HUES6 (cell line): Measurements from ENCODE around the gene MBNL1.
"Not testable (repeated sequence)": the region's sequence is repeated elsewhere in the genome, so short reads cannot be mapped to it uniquely, and the experiment has no call there.

Experiments
- H3K27ac ChIP-seq: 2 replicates; pipeline ENCODE4 v1.7.0; 2013; ENCODE audit warnings: low read depth, mild to moderate bottlenecking, low read length, inconsistent platforms
- H3K27me3 ChIP-seq: 2 replicates; pipeline ENCODE4 v1.6.1; 2013; ENCODE audit warnings: low read length; ENCODE audit not compliant: control insufficient read depth, insufficient read depth
- H3K36me3 ChIP-seq: 2 replicates; pipeline ENCODE4 v1.6.1; 2013; ENCODE audit warnings: low read length; ENCODE audit not compliant: control insufficient read depth, insufficient read depth
- H3K4me1 ChIP-seq: 2 replicates; pipeline ENCODE4 v1.6.1; 2013; ENCODE audit warnings: low read length; ENCODE audit not compliant: control insufficient read depth, insufficient read depth
- H3K4me3 ChIP-seq: 2 replicates; pipeline ENCODE4 v1.5.1; 2013; ENCODE audit warnings: low read depth, low read length
- H3K9ac ChIP-seq: one replicate; pipeline ENCODE4 v1.6.1; 2013; ENCODE audit warnings: mild to moderate bottlenecking, low read length
- H3K9me3 ChIP-seq: 2 replicates; pipeline ENCODE4 v1.6.1; 2013; ENCODE audit warnings: low read depth, low read length; ENCODE audit not compliant: control insufficient read depth, insufficient read depth

Gene MBNL1

DNA sequence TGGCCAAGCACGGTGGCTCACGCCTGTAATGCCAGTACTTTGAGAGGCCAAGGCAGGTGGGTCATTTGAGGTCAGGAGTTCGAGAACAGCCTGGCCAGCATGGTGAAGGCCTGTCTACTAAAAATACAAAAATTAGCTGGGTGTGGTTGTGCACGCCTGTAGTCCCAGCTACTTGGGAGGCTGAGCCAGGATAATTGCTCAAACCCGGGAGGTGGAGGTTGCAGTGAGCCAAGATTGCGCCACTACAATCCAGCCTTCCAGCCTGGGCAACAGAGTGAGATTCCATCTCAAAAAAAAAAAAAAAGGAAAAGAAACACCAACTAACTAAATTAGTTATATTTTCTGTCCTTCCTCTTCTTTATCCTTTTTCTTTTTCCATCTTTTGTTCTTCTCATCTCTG, 68.6 kb downstream of the MBNL1 start:
- not testable (repeated sequence) for H3K9me3 ChIP-seq, H3K4me3 ChIP-seq, H3K27ac ChIP-seq, H3K27me3 ChIP-seq, H3K36me3 ChIP-seq, H3K4me1 ChIP-seq, H3K9ac ChIP-seq

DNA sequence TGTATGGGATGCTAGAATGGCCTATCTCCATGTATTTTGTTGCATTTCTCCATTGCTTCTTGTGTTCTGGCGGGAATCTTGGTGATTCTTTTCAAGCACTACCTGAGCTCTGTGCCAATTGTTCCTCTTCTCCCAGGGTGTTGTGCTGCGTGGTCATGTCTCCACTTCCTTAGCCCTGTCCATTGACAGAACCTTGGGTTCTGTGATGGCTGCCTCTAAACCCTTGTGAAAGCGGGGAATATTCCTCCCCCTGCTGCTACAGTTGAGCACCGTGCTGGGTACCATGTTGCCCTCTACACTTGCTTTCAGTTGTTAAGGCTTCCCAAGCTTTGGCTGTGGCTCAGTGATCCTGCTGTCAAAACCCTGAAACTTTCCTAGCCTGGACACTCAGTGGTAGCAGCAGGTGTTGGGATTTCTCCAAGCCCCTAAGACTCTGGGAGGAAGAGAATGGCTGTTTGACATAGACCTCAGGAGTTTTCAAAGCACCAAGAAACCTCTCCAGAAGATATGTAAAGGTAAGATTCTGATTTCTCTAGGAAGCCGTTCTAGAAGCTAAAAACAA, 69.5 kb downstream of the MBNL1 start:
- Histone ChIP-seq H3K9me3 (no peaks in the 10 kb centered on the region), H3K4me1 (no peaks in the 10 kb centered on the region), H3K4me3 (no peak overlapping the region), H3K27me3 (no peaks in the 10 kb centered on the region), H3K27ac (no peak overlapping the region), H3K36me3 (no peaks in the 10 kb centered on the region), H3K9ac (no peak overlapping the region)

DNA sequence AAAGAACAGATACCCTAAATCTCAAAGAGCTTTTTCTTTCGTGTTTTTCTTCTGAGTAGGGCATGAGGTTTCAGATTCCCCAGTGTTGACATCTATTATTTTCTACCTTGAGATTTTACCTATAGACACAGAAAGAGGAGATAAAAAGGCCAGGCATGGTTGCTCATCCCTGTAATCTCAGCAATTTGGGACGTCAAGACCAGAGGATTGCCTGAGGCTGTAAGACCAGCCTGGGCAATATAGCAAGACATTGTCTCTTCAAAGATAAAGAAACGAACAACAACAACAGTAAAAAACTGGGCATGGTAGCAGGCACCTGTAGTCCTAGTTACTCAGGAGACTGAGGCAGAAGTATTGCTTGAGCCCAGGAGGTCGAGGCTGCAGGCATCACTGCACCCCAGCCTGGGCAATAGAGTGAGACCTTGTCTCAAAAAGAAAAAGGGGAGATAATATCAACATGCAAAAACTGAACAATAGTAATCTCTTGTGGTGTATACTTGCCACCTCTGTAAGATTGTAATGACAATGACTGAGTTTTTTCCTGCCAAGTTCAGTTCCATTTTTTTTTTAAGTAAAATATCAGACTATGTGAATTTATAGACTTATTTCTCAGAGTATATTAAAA, 71.3 kb downstream of the MBNL1 start:
- H3K36me3 ChIP-seq: no peaks in the 10 kb centered on the region
- no peak overlapping the region for H3K4me3 ChIP-seq
- H3K9ac ChIP-seq: no peak overlapping the region

DNA sequence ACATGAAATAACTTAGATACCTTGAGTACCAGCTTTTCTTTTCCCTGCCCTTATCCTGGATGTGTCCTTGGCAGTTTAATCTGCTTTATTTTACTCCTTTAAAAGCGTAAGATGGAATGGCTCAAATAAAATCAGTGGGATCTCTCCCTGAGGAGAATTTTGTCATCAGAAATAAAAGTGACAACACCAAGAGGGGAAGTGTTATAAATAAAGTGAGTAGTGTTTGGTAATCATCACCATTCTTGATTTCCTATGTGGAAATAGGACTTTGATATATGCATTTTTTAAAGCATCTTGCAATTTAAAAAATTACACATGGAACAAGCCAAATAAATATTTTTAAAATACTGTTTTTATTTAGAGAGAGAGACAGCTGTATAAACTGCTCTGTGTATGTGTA, 76.5 kb downstream of the MBNL1 start:
- no peak overlapping the region for H3K4me3 ChIP-seq
- H3K27me3 ChIP-seq: no peaks in the 10 kb centered on the region
- no peaks in the 10 kb centered on the region for H3K36me3 ChIP-seq
- peaks cover 8% of the 10 kb centered on the region for H3K4me1 ChIP-seq
- no peaks in the 10 kb centered on the region for H3K9me3 ChIP-seq
- H3K27ac ChIP-seq: no peak overlapping the region; the same call in 1 of the 2 replicates
- H3K9ac ChIP-seq: no peak overlapping the region

More for the DNA sequence above, 71.3 kb downstream of the MBNL1 start:
- no peaks in the 10 kb centered on the region for H3K27me3 ChIP-seq
- H3K4me1 ChIP-seq: no peaks in the 10 kb centered on the region
- no peak overlapping the region for H3K27ac ChIP-seq
- H3K9me3 ChIP-seq: no peaks in the 10 kb centered on the region

DNA sequence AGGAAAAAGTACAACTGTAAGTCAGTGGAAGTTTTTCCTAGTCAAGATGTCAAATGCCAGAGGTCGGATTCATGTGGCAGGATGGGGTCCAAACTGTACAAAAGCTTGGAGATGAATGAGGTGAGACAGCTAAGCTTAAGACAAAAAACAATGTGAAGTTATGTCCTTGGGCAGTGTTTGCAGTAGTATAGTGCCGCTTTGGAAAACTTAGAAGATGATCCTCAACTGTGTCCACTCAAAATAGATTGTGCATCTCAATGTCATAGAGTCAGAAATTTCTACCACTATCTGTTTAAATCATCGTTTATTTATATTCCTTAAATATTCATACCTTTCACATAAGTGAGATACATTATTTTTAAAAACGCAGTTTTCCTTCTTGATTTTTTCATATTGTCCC, 77.3 kb downstream of the MBNL1 start:
- Histone ChIP-seq H3K36me3 (no peaks in the 10 kb centered on the region), H3K27me3 (no peaks in the 10 kb centered on the region), H3K27ac (no peak overlapping the region), H3K4me3 (no peak overlapping the region), H3K9me3 (no peaks in the 10 kb centered on the region), H3K9ac (no peak overlapping the region), H3K4me1 (peaks cover 12% of the 10 kb centered on the region)

DNA sequence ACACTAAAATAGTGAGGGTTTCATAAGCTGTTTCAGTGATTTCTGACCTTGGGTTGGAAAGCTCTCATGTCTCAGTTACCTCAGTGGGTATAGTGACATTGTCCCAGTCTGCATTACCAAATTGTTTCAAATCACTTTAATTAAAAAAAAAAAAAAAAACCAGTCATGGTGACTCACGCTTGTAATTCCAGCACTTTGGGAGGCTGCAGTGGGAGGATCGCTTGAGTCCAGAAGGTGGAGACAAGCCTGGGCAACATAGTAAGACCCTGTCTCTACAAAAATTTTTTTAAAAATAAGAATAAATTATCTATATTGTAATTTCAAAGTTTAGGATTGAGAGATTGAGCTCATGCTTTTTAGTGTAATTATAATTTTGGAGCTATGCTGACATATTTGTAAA, 78.0 kb downstream of the MBNL1 start:
- no peaks in the 10 kb centered on the region for H3K36me3 ChIP-seq
- H3K4me1 ChIP-seq: peaks cover 12% of the 10 kb centered on the region
- no peak overlapping the region for H3K9ac ChIP-seq
- no peak overlapping the region for H3K4me3 ChIP-seq
- H3K9me3 ChIP-seq: no peaks in the 10 kb centered on the region
- H3K27ac ChIP-seq: no peak overlapping the region
- no peaks in the 10 kb centered on the region for H3K27me3 ChIP-seq

DNA sequence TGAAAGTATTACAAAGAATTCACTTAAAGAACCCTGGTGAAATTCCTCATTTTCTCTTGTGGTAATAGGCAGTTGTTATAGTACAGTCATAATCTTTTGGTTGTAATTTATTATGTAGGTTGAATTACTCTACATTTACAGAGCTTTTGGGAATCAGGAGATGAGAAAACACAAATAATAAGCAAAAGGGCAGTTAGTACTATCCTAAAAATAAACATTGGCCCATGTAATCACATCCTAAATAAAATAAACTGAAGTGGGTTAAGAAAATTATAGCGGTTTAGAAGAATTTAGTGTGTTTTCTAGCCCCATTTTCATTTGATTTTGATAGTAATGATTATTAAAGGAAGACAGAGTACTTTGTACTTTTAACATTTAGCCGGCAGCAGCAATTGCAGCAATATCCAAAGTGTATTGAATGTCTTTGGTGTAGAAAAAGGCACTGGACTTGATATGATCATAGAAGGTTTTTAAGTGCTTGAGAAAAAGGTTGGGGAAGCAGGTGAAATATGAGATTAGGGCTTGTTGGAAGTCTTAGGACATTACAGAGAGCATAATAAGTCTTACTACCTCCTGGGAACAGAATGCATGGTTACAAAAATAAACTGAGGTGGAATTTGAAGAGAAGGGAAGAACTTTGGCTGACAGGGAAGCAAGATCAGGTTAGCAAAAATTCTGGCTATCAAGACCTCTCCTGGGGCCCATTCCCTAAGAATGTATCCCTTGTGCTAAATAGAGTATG, 79.9 kb downstream of the MBNL1 start:
- Histone ChIP-seq H3K9me3 (no peaks in the 10 kb centered on the region), H3K9ac (no peak overlapping the region), H3K4me3 (no peak overlapping the region), H3K27me3 (no peaks in the 10 kb centered on the region), H3K27ac (no peak overlapping the region), H3K36me3 (no peaks in the 10 kb centered on the region), H3K4me1 (peaks cover 12% of the 10 kb centered on the region)

DNA sequence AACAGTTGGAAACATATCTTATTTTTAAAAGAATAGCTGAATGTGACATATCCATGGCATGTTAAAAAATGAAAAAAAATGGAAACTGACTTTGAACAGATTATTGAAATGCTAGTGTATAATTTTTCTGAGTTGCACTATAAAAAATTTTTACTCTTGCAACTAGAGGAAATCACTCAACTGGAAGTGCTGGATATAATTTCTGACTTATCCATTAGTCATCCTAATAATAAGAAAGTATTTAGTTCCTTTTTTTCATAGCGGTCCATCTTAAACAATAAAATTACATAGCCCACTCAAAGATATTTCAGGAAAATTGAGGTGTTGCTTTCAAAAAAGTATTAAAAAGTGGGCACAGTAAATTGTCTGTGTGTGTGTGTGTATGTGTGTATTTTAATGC, 80.7 kb downstream of the MBNL1 start:
- Histone ChIP-seq H3K9ac (no peak overlapping the region), H3K27me3 (no peaks in the 10 kb centered on the region), H3K4me3 (no peak overlapping the region), H3K36me3 (no peaks in the 10 kb centered on the region), H3K4me1 (peaks cover 12% of the 10 kb centered on the region), H3K27ac (no peak overlapping the region), H3K9me3 (no peaks in the 10 kb centered on the region)

DNA sequence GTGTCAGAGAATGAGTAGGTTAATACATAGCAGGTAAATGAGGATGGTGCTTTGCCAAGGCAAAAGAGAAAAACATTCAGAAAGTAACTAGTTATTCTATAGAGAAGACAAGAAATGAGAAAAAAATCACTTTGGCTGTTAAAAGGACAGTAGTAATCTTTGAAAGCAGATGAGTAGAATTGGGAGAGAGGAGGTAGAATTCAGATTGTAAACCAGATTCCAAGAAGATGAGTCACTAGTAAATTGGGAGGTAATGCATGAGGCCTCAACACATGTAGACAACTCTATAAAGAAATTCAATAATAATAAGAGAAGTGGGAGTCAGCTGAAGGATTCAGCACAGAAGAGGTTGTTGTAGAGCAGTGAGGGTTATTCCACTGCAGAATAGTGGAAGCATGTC, 81.4 kb downstream of the MBNL1 start:
- Histone ChIP-seq H3K27ac (no peak overlapping the region), H3K36me3 (no peaks in the 10 kb centered on the region), H3K9me3 (no peaks in the 10 kb centered on the region), H3K9ac (no peak overlapping the region), H3K4me1 (peaks cover 12% of the 10 kb centered on the region), H3K4me3 (no peak overlapping the region), H3K27me3 (no peaks in the 10 kb centered on the region)

DNA sequence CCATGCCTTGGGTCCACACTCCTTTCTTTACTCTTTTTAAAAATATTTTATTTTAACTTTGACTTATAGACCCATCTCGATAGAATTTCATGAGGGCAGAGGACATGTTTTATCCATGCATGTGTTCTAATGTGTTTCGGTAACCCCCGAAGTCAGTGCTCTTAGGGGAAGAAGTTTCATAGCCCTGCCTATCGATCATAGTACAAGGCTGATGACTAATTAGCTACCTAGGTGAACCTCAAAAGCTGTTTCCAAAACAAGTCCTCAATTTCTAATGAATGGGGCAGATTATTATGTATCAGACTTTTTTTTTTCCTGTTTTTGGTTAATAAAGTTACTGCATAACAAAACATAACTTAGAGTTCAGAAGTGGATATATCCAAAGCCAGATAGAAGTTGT, 82.0 kb downstream of the MBNL1 start:
- Histone ChIP-seq H3K27ac (no peak overlapping the region), H3K4me1 (peaks cover 12% of the 10 kb centered on the region), H3K4me3 (no peak overlapping the region), H3K36me3 (no peaks in the 10 kb centered on the region), H3K9me3 (no peaks in the 10 kb centered on the region), H3K9ac (no peak overlapping the region), H3K27me3 (no peaks in the 10 kb centered on the region)

DNA sequence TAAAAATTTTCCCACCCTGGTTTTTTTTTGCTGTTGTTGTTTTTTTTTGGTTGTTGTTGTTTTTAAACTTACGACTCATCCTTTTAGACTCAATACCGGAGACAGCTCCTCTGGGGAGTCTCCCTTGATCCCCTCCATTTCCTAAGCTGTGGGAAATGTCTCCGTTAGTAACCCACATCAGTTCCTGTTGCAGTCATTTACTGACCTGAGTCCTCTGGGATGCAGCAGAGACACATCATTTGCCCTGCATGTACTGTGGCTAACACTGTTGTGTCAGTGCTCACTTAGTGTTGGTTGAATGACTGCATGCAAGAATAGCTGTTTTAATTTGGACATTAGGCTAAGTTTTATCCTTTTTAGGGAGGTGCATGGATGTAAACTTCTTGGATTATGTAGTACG, 83.8 kb downstream of the MBNL1 start:
- Histone ChIP-seq H3K4me1 (peaks cover 12% of the 10 kb centered on the region), H3K9me3 (no peaks in the 10 kb centered on the region), H3K9ac (no peak overlapping the region), H3K27me3 (no peaks in the 10 kb centered on the region), H3K36me3 (no peaks in the 10 kb centered on the region), H3K27ac (0 out of 2 replicates have a peak overlapping the region, but pooled peaks have one; percentile 32), H3K4me3 (no peak overlapping the region)
